ENCODE results near the gene RNF182. TPM values are rescaled to one million over a fixed set of nuclear protein-coding genes. Genes with fewer than 3 reads are reported as not detected.
"Not testable (repeated sequence)": the region's sequence is repeated elsewhere in the genome, so short reads cannot be mapped to it uniquely, and the experiment has no call there.

RNF182 gene
- total RNA-seq, 1 donor from 2014 or later, result under 0.01 TPM

DNA sequence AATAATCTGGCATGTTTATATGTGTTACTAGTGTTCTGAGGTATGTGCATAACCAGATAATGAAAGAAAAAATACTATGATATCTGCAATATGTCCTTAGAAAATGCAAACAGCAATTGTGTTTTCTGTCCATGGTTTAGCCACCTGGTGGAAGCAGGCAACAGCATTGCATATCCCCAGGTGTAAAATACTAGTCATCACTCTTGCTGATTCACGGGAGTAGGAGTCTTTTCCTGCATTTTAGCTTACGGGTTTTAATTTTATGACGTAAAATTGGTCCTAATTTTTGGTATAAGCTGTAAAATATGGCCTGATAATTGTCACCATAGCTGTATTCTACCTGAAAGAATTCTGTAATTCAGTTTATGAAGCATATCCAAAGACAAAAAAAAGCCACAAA, 2.5 kb downstream of the RNF182 start:
- H3K27me3 ChIP-seq (ENCODE audit: control insufficient read depth in 3 of 3, insufficient read depth in 3 of 3, low read length in 3 of 3), result peaks cover 31 to 50% (median 39%) of the 10 kb centered on the region in 3 donors

DNA sequence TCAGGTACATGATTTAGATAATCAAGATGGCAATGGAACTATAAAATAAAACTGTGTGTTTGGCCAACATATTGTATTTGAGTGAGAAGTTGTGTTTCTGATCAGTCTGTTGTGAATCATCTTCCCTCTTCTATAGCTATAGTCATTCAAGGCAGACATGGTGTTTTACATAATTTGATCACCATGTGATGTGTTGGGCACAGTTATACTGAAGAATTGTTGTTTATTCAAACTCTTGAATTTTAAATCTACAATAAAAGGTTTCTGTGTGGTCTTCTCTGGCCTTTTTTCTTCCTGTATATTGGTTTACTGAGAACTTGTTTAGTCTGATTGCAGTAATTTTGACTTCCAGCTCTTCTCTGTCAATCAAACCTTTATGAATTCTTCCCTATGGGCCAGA, 4.4 kb downstream of the RNF182 start:
- H3K4me1 ChIP-seq (ENCODE audit: control insufficient read depth in 3 of 3, insufficient read depth in 3 of 3, low read length in 3 of 3), result peaks cover 10% of the 10 kb centered on the region in 3 donors
- H3K36me3 ChIP-seq (ENCODE audit: control insufficient read depth in 3 of 3, insufficient read depth in 3 of 3, low read length in 3 of 3), result no peaks in the 10 kb centered on the region

More for the DNA sequence above, 2.5 kb downstream of the RNF182 start:
- Histone ChIP-seq H3K9me3 (ENCODE audit: control insufficient read depth in 3 of 3, low read length in 3 of 3) (no peaks in the 10 kb centered on the region), H3K36me3 (ENCODE audit: control insufficient read depth in 3 of 3, insufficient read depth in 3 of 3, low read length in 3 of 3) (no peaks in the 10 kb centered on the region), H3K27ac (ENCODE audit: low read depth, low read length) (no peak overlapping the region), H3K4me3 (ENCODE audit: low read length in 3 of 3) (no peak overlapping the region), H3K9ac (ENCODE audit: low read depth in 1 of 3, low read length in 3 of 3) (no peak overlapping the region), H3K4me1 (ENCODE audit: control insufficient read depth in 3 of 3, insufficient read depth in 3 of 3, low read length in 3 of 3) (peaks cover 13 to 14% (median 14%) of the 10 kb centered on the region in 3 donors)

DNA sequence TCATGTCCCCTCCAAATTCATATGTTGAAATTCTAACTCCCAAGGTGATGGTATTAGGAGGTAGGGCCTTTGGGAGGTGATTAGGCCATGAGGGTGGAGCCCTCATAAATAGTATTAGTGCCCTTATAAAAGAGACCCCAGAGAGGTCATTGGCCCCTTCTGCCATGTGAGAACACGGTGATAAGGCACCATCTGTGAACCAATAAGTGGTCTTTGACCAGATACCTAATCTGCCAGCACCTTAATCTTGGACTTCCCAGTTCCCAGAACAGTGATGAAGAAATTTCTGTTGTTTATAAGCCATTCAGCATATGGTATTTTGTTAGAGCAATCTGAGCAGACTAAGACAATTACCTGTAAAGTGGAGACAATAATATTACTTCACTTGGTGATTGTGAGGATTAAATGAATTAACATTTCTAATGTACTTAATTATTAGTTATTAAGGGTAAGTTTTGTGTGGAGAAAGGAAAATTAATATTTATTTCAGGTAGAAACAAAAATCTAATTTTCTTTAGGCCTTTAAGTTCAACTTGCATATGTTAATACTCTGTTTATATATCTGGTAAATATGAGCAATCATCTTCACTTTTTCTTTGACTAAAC, 7.1 kb downstream of the RNF182 start:
- H3K4me3 ChIP-seq (ENCODE audit: low read length in 3 of 3), result no peak overlapping the region
- H3K4me1 ChIP-seq (ENCODE audit: control insufficient read depth in 3 of 3, insufficient read depth in 3 of 3, low read length in 3 of 3), result no peaks in the 10 kb centered on the region
- H3K27ac ChIP-seq (ENCODE audit: low read depth, low read length), result no peak overlapping the region
- no peaks in the 10 kb centered on the region for H3K36me3 ChIP-seq (ENCODE audit: control insufficient read depth in 3 of 3, insufficient read depth in 3 of 3, low read length in 3 of 3)
- H3K9me3 ChIP-seq (ENCODE audit: control insufficient read depth in 3 of 3, low read length in 3 of 3), result no peaks in the 10 kb centered on the region
- no peak overlapping the region for H3K9ac ChIP-seq (ENCODE audit: low read depth in 1 of 3, low read length in 3 of 3)
- peaks cover 8 to 13% (median 12%) of the 10 kb centered on the region in 3 donors for H3K27me3 ChIP-seq (ENCODE audit: control insufficient read depth in 3 of 3, insufficient read depth in 3 of 3, low read length in 3 of 3)

More for the DNA sequence above, 4.4 kb downstream of the RNF182 start:
- Histone ChIP-seq H3K9ac (ENCODE audit: low read depth in 1 of 3, low read length in 3 of 3) (no peak overlapping the region), H3K27ac (ENCODE audit: low read depth, low read length) (no peak overlapping the region), H3K4me3 (ENCODE audit: low read length in 3 of 3) (no peak overlapping the region), H3K9me3 (ENCODE audit: control insufficient read depth in 3 of 3, low read length in 3 of 3) (no peaks in the 10 kb centered on the region), H3K27me3 (ENCODE audit: control insufficient read depth in 3 of 3, insufficient read depth in 3 of 3, low read length in 3 of 3) (peaks cover 26 to 34% (median 34%) of the 10 kb centered on the region in 3 donors)

DNA sequence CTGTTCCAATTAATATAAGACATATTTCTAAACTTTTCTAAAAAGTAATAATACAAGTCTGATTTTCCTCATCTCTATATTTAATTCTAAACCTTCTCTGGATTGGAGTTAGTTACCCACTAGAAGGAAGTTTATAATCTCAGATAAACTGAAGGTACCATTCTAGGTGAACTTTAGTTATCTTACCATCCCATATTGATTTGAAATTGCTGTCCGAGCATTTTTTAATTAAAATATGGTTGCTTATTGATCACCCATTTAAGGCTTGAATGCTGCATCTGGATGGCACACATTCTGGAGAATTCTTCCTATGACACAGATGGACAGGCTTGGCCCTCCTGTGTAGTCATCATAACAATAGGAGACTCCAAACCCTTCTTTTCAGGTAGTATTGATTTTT, 8.0 kb downstream of the RNF182 start:
- Histone ChIP-seq H3K36me3 (ENCODE audit: control insufficient read depth in 3 of 3, insufficient read depth in 3 of 3, low read length in 3 of 3) (no peaks in the 10 kb centered on the region), H3K9ac (ENCODE audit: low read depth in 1 of 3, low read length in 3 of 3) (no peak overlapping the region), H3K27ac (ENCODE audit: low read depth, low read length) (no peak overlapping the region), H3K4me3 (ENCODE audit: low read length in 3 of 3) (no peak overlapping the region), H3K27me3 (ENCODE audit: control insufficient read depth in 3 of 3, insufficient read depth in 3 of 3, low read length in 3 of 3) (peaks cover 3 to 5% (median 4%) of the 10 kb centered on the region in 3 donors), H3K9me3 (ENCODE audit: control insufficient read depth in 3 of 3, low read length in 3 of 3) (no peaks in the 10 kb centered on the region), H3K4me1 (ENCODE audit: control insufficient read depth in 3 of 3, insufficient read depth in 3 of 3, low read length in 3 of 3) (no peaks in the 10 kb centered on the region)

DNA sequence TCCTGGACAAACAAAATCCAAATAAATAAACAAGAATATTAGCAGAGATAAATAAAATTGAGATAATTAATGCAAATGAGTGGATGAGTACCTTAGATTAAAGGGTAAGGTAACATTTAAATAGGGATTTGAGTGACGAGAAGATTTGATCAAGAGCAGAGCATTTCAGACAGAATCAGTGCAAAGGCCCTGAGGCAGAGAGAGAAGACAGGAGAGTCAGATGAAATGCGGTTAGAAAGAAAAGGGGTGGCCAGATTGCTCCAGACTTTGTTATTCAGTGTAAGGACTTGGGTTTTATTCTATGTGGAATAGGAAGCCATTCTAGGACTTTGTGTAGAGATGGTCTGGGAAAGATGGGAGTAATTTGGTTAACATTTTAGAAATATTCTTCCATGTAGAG, 10.0 kb downstream of the RNF182 start:
- no peaks in the 10 kb centered on the region for H3K36me3 ChIP-seq (ENCODE audit: control insufficient read depth in 3 of 3, insufficient read depth in 3 of 3, low read length in 3 of 3)
- H3K4me3 ChIP-seq (ENCODE audit: low read length in 3 of 3), result no peak overlapping the region
- no peak overlapping the region for H3K9ac ChIP-seq (ENCODE audit: low read depth in 1 of 3, low read length in 3 of 3)
- H3K27me3 ChIP-seq (ENCODE audit: control insufficient read depth in 3 of 3, insufficient read depth in 3 of 3, low read length in 3 of 3), result peaks cover 0 to 4% (median 3%) of the 10 kb centered on the region in 3 donors
- H3K9me3 ChIP-seq (ENCODE audit: control insufficient read depth in 3 of 3, low read length in 3 of 3), result no peaks in the 10 kb centered on the region
- H3K4me1 ChIP-seq (ENCODE audit: control insufficient read depth in 3 of 3, insufficient read depth in 3 of 3, low read length in 3 of 3), result no peaks in the 10 kb centered on the region
- H3K27ac ChIP-seq (ENCODE audit: low read depth, low read length), result no peak overlapping the region

DNA sequence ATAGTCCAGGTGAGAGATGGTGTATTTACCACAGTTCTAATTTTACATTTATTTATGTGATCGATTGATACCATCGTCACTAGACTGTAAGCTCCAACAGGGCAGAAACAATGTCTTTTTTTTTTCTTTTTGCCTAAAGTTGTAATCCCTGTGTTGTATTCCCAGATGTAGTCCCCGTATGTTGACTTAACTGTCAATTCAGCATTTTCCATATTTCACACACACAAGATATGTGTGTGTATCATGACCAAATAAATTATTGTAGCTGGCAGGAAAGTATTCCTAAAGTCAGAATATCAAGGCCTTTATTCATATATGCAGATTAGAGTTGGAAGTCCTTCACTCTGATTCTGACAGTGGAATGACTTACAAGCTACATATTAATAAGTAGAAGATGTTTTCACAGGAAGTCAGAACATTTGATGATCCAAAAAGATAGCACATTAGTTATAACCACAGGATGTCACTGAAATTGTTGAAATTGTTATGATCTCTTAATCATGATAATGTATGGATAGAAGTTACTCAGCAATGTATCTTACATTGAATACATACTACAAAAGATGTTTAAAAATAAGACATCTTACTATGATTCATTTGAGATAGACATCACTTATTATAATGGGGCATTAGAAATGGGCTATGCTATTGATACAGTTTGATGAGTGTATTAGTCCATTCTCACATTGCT, 10.6 kb downstream of the RNF182 start:
- no peaks in the 10 kb centered on the region for H3K9me3 ChIP-seq (ENCODE audit: control insufficient read depth in 3 of 3, low read length in 3 of 3)
- H3K27me3 ChIP-seq (ENCODE audit: control insufficient read depth in 3 of 3, insufficient read depth in 3 of 3, low read length in 3 of 3), result peaks cover 0 to 3% (median under 1%) of the 10 kb centered on the region in 3 donors
- H3K4me3 ChIP-seq (ENCODE audit: low read length in 3 of 3), result no peak overlapping the region
- no peak overlapping the region for H3K9ac ChIP-seq (ENCODE audit: low read depth in 1 of 3, low read length in 3 of 3)
- H3K4me1 ChIP-seq (ENCODE audit: control insufficient read depth in 3 of 3, insufficient read depth in 3 of 3, low read length in 3 of 3), result no peaks in the 10 kb centered on the region
- H3K36me3 ChIP-seq (ENCODE audit: control insufficient read depth in 3 of 3, insufficient read depth in 3 of 3, low read length in 3 of 3), result no peaks in the 10 kb centered on the region
- H3K27ac ChIP-seq (ENCODE audit: low read depth, low read length), result no peak overlapping the region

DNA sequence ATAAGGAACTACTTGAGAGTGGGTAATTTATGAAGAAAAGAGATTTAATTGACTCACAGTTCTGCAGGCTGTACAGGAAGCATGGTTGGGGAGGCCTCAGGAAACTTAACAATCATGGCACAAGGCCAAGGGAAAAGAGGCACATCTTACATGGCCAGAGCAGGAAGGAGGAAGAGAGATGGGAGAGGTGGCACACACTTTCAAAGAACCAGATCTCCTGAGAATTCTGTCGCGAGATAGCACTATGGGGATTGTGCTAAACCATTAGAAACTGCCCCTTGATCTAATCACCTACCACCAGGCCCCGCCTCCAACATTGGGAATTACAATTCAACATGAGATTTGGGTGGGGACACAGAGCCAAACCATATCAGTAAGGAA, 11.1 kb downstream of the RNF182 start:
- not testable (repeated sequence) for H3K9ac ChIP-seq (ENCODE audit: low read depth in 1 of 3, low read length in 3 of 3); H3K4me1 ChIP-seq (ENCODE audit: control insufficient read depth in 3 of 3, insufficient read depth in 3 of 3, low read length in 3 of 3); H3K27ac ChIP-seq (ENCODE audit: low read depth, low read length); H3K4me3 ChIP-seq (ENCODE audit: low read length in 3 of 3); H3K36me3 ChIP-seq (ENCODE audit: control insufficient read depth in 3 of 3, insufficient read depth in 3 of 3, low read length in 3 of 3); H3K9me3 ChIP-seq (ENCODE audit: control insufficient read depth in 3 of 3, low read length in 3 of 3); H3K27me3 ChIP-seq (ENCODE audit: control insufficient read depth in 3 of 3, insufficient read depth in 3 of 3, low read length in 3 of 3)

DNA sequence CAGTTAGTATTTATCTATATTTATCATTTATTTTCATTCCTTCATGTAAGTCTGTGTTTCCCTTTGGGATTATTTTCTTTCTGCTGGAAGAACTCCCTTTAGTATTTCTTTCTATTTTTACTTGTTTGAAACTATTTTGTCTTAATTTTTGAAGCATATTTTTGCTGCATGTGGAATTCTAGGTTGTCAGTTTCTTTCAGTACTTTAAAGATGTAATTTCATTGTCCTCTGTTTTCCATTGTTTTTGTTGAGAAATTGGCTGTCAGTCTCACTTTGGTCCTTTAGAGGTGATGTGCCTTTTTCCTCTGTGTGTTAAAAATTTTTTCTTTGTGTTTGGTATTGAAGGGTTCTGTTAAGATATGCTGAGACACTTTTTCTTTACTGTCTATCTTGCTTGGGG, 17.1 kb downstream of the RNF182 start:
- H3K9me3 ChIP-seq (ENCODE audit: control insufficient read depth in 3 of 3, low read length in 3 of 3), result no peaks in the 10 kb centered on the region

DNA sequence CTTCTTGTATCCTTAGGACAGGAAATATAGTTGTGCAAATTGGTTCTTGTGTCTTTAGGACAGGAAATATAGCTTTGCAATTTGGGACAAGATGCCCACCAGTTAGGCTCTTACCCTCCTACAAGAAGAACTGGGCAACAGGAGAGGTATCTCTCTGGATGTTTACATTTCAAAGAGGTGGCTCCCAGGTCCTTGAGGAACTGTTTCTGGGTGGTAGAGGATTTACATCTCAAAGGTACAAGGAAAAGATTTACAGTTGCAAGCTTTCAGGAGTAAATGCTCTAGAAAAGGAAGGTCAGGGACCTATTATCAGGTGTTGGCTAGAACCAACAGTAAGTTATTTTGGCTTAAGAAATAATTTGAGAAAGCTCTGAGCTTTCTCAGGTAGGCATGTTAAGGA, 19.2 kb downstream of the RNF182 start:
- Histone ChIP-seq H3K36me3 (ENCODE audit: control insufficient read depth in 3 of 3, insufficient read depth in 3 of 3, low read length in 3 of 3) (no peaks in the 10 kb centered on the region), H3K4me1 (ENCODE audit: control insufficient read depth in 3 of 3, insufficient read depth in 3 of 3, low read length in 3 of 3) (no peaks in the 10 kb centered on the region), H3K9me3 (ENCODE audit: control insufficient read depth in 3 of 3, low read length in 3 of 3) (no peaks in the 10 kb centered on the region), H3K4me3 (ENCODE audit: low read length in 3 of 3) (no peak overlapping the region), H3K27me3 (ENCODE audit: control insufficient read depth in 3 of 3, insufficient read depth in 3 of 3, low read length in 3 of 3) (no peaks in the 10 kb centered on the region), H3K27ac (ENCODE audit: low read depth, low read length) (no peak overlapping the region), H3K9ac (ENCODE audit: low read depth in 1 of 3, low read length in 3 of 3) (no peak overlapping the region)

More for the DNA sequence above, 17.1 kb downstream of the RNF182 start:
- Histone ChIP-seq H3K27me3 (ENCODE audit: control insufficient read depth in 3 of 3, insufficient read depth in 3 of 3, low read length in 3 of 3) (no peaks in the 10 kb centered on the region), H3K36me3 (ENCODE audit: control insufficient read depth in 3 of 3, insufficient read depth in 3 of 3, low read length in 3 of 3) (no peaks in the 10 kb centered on the region), H3K4me3 (ENCODE audit: low read length in 3 of 3) (no peak overlapping the region), H3K4me1 (ENCODE audit: control insufficient read depth in 3 of 3, insufficient read depth in 3 of 3, low read length in 3 of 3) (no peaks in the 10 kb centered on the region), H3K9ac (ENCODE audit: low read depth in 1 of 3, low read length in 3 of 3) (no peak overlapping the region), H3K27ac (ENCODE audit: low read depth, low read length) (no peak overlapping the region)

DNA sequence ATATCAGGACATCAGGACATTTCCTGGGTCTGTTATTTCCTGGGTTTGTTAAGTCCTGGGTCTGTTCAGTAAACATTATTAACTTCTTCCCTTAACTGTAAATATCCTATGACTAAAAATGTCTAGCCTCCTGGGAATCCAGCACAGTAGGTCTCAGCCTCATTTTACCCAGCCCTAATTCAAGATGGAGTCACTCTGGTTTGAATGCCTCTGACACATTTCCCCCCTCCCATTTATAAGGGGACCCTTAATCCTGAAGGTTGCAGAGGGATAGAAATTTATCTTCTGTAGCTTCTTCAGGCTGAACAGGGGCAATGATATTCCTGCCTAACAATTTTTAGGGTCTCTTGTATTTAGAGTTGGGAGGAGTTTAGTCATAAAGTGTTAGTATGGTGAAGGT, 21.8 kb downstream of the RNF182 start:
- no peaks in the 10 kb centered on the region for H3K4me1 ChIP-seq (ENCODE audit: control insufficient read depth in 3 of 3, insufficient read depth in 3 of 3, low read length in 3 of 3)
- no peaks in the 10 kb centered on the region for H3K9me3 ChIP-seq (ENCODE audit: control insufficient read depth in 3 of 3, low read length in 3 of 3)
- no peak overlapping the region for H3K4me3 ChIP-seq (ENCODE audit: low read length in 3 of 3)
- no peak overlapping the region for H3K9ac ChIP-seq (ENCODE audit: low read depth in 1 of 3, low read length in 3 of 3)
- H3K27me3 ChIP-seq (ENCODE audit: control insufficient read depth in 3 of 3, insufficient read depth in 3 of 3, low read length in 3 of 3), result no peaks in the 10 kb centered on the region
- H3K36me3 ChIP-seq (ENCODE audit: control insufficient read depth in 3 of 3, insufficient read depth in 3 of 3, low read length in 3 of 3), result no peaks in the 10 kb centered on the region
- H3K27ac ChIP-seq (ENCODE audit: low read depth, low read length), result no peak overlapping the region

Data from skeletal muscle tissue (tissue), 4 donors.